ENCODE measurements around the gene GABRR3.

GABRR3 gene

GRCh38 chr3:97988784-97989568, 46.1 kb downstream of the GABRR3 start:
- no peak for DNase-seq (ENCODE audit: low spot score)

- no peak for DNase-seq (ENCODE audit: low spot score)
Measured at GRCh38 chr3:97987306-97987705, 47.8 kb downstream of the GABRR3 start.

- DNase-seq (ENCODE audit: low spot score): no peak
Measured at GRCh38 chr3:97983933-97984491, 51.1 kb downstream of the GABRR3 start.

- no peak for DNase-seq (ENCODE audit: low spot score)
Measured at GRCh38 chr3:97981886-97982285, 53.2 kb downstream of the GABRR3 start.

- no peak for DNase-seq (ENCODE audit: low spot score)
Measured at GRCh38 chr3:97979610-97980009, 55.5 kb downstream of the GABRR3 start.

GRCh38 chr3:97975466-97975865, 59.6 kb downstream of the GABRR3 start:
- DNase-seq (ENCODE audit: low spot score): no peak

GRCh38 chr3:97974996-97975395, 60.1 kb downstream of the GABRR3 start:
- no peak for DNase-seq (ENCODE audit: low spot score)

- DNase-seq (ENCODE audit: low spot score): no peak
Measured at GRCh38 chr3:97972976-97973375, 62.1 kb downstream of the GABRR3 start.

GRCh38 chr3:97971679-97972567, 63.2 kb downstream of the GABRR3 start, which contains the start of gene RIOX2:
RIOX2 (minus strand) TSS chr3:97972431; CDS start chr3:97967593, 4,838 bp downstream.
- DNase-seq (ENCODE audit: low spot score): peak; percentile 76

GRCh38 chr3:97970956-97971620, 64.0 kb downstream of the GABRR3 start:
- DNase-seq (ENCODE audit: low spot score): no peak

- DNase-seq (ENCODE audit: low spot score): no peak
Measured at GRCh38 chr3:97970156-97970555, 65.0 kb downstream of the GABRR3 start.

- no peak for DNase-seq (ENCODE audit: low spot score)
Measured at GRCh38 chr3:97969541-97969940, 65.6 kb downstream of the GABRR3 start.

GRCh38 chr3:97968376-97968775, 66.7 kb downstream of the GABRR3 start:
- DNase-seq (ENCODE audit: low spot score): no peak

- no peak for DNase-seq (ENCODE audit: low spot score)
Measured at GRCh38 chr3:97967966-97968365, 67.1 kb downstream of the GABRR3 start.

- no peak for DNase-seq (ENCODE audit: low spot score)
Measured at GRCh38 chr3:97960993-97961766, 73.9 kb downstream of the GABRR3 start.

- DNase-seq (ENCODE audit: low spot score): no peak
Measured at GRCh38 chr3:97960551-97960950, 74.6 kb downstream of the GABRR3 start.

- no peak for DNase-seq (ENCODE audit: low spot score)
Measured at GRCh38 chr3:97959872-97960271, 75.2 kb downstream of the GABRR3 start.

- DNase-seq (ENCODE audit: low spot score): no peak
Measured at GRCh38 chr3:97958796-97959195, 76.3 kb downstream of the GABRR3 start.

GRCh38 chr3:97958396-97958795, 76.7 kb downstream of the GABRR3 start:
- DNase-seq (ENCODE audit: low spot score): no peak

- no peak for DNase-seq (ENCODE audit: low spot score)
Measured at GRCh38 chr3:97957617-97958311, 77.4 kb downstream of the GABRR3 start.

GRCh38 chr3:97956051-97956450, 79.1 kb downstream of the GABRR3 start:
- DNase-seq (ENCODE audit: low spot score): no peak
